Activated CD8-positive, alpha-beta memory T cell treated with anti-CD3 and anti-CD28 coated beads, Interleukin-2, amount 50 U/mL, for 48 hours (primary cell): ENCODE measurements around the gene TYSND1.
"Not testable (repeated sequence)": the region's sequence is repeated elsewhere in the genome, so short reads cannot be mapped to it uniquely, and the experiment has no call there.

Source experiments
- DNase-seq: peaks from one replicate; pipeline ENCODE4 v3.0.0-alpha.2; 2020

The TYSND1 gene, protein sequence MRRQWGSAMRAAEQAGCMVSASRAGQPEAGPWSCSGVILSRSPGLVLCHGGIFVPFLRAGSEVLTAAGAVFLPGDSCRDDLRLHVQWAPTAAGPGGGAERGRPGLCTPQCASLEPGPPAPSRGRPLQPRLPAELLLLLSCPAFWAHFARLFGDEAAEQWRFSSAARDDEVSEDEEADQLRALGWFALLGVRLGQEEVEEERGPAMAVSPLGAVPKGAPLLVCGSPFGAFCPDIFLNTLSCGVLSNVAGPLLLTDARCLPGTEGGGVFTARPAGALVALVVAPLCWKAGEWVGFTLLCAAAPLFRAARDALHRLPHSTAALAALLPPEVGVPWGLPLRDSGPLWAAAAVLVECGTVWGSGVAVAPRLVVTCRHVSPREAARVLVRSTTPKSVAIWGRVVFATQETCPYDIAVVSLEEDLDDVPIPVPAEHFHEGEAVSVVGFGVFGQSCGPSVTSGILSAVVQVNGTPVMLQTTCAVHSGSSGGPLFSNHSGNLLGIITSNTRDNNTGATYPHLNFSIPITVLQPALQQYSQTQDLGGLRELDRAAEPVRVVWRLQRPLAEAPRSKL

DNA sequence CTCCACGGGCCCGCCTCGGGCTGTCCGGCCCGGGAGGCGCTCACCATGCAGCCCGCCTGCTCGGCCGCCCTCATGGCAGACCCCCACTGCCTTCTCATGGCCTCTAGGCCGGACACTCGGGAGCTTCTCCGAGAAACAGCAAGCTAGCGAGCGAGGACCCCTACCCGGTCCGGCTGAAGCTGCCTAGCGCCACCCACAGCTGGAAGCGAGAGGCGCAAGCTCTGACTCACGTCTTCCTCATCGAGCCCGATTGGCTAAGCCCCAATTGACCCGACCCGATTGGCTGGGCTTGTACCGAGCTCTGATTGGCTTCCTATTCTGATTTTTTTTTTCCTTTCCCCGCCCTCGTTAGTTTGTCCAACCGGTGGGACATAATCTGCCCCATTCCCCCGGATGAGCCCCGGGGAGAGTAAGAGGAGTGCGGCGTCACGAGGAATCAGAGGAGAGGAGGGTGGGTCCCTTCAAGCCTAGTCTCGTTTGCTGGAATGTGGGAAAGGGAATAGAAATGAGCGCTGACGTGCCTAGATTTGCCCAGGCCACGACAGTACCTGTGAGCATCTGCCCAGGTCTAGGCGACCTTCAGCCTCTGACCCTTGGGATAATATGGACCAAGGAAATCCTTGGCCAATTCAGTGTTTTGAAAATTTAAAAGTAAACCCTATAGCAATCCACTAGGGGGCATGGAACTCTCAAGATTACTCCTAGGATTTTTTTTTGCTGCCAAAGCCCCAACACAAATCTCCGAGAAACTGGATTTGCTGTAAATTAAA, at the start of gene TYSND1:
Gene TYSND1, minus strand, starts transcription at position 212 of the 770 bp plus-strand sequence. Its CDS starts 114 bp downstream, at position 98.
- peak; percentile 93 for DNase-seq

DNA sequence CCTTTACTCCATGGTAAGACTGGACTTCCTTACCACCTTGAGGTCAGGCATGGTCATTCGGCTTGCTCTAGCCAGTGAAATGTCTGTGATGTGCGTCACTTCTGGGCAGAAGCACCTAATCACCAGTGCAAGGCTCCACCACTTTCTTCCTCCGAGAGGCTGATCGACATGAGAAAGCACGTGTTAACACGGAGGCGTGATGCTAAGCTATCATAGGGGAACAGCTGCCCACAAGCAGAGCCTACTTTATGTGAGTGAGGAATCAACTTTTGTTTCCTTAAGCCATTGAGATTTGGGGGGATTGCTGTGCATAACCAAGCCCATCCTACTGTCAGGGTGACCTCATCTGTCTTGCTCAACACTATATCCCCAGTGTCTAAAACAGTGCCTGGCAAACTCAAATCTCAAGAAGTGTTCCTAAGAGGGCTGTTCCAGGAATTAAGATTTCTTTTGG, 46.9 kb upstream of the TYSND1 start:
- no peak for DNase-seq

- no peak for DNase-seq
These were observed 45.9 kb upstream of the TYSND1 start for GRCh38 chr10:70192326-70192968.

GRCh38 chr10:70191972-70192305, 45.4 kb upstream of the TYSND1 start:
- DNase-seq: no peak

GRCh38 chr10:70191161-70191971, 44.9 kb upstream of the TYSND1 start:
- DNase-seq: no peak

DNA sequence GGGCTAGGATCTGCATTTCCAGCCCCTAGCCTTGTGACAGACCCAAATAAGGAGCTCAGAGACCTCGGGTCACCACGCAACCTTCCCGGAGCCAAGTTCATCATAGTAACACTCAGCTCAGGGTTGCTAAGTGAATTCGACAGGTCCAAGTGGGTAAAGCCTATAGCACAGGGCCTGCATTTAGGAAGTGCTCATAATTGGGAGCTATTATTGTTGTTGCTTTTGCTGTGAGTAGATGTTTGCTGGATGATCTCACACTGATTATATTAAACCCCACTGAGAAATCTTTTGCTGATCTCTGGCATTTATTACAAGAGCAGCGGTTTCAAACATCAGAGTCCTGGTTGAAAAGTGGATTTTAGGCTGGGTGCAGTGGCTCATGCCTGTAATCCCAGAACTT, 44.1 kb upstream of the TYSND1 start:
- DNase-seq: no peak

- DNase-seq: no peak
These were observed 43.6 kb upstream of the TYSND1 start for GRCh38 chr10:70190102-70190501.

- DNase-seq: no peak
These were observed 42.3 kb upstream of the TYSND1 start for GRCh38 chr10:70188768-70189167.

GRCh38 chr10:70186571-70186970, 40.1 kb upstream of the TYSND1 start:
- DNase-seq: no peak

- no peak for DNase-seq
These were observed 39.6 kb upstream of the TYSND1 start for GRCh38 chr10:70186090-70186489.

- no peak for DNase-seq
These were observed 36.8 kb upstream of the TYSND1 start for GRCh38 chr10:70183304-70183703.

DNA sequence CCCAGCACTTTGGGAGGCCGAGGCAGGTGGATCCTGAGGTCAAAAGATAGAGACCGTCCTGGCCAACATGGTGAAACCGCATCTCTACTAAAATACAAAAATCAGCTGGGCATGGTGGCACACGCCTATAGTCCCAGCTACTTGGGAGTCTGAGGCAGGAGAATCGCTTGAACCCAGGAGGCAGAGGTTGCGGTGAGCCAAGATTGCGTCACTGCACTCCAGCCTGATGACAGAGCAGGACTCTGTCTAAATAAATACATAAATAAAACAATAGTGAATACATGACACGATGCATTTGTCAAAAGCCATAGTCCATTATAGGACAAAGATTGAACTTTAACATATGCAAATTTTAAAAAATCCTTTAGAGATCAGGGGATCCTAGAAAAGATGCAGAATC, 32.7 kb upstream of the TYSND1 start:
- not testable (repeated sequence) for DNase-seq

- DNase-seq: no peak
These were observed 31.7 kb upstream of the TYSND1 start for GRCh38 chr10:70178139-70178725.

DNA sequence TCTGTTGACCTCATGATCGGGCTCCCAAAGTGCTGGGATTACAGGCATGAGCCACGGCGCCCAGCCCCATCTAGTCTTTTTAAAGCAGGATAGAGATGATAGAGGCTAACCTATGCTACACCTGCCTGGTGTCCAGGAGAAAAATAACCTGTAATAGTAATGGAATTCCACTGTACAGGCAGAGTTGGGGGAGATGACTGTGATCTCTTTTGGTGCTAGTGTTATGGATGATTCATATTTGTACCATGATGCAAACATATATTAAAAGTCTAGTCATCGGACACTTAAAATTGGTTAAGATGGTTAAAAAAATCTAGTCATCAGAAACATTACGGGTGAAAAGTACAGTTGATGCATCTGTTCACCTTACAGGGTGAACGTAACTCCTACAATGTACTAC, 29.9 kb upstream of the TYSND1 start:
- DNase-seq: no peak

DNA sequence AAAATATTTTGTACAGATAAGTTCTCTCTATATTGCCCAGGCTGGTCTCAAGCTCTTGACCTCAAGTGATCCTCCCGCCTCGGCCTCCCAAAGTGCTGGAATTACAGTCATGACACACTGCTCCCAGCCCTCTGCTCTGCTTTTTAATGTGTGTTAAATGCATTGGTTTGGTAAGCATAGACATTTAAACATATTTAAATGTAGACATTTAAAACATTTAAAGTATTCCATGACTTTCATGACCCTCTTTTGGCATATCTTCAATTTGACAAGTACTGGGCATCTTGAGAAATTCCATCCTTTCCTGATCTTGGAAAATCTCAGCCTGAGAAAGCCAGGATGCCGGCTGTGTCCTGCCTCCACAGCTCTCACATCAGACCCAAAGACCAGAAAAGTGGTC, 29.0 kb upstream of the TYSND1 start:
- no peak for DNase-seq

- no peak for DNase-seq
These were observed 27.7 kb upstream of the TYSND1 start for GRCh38 chr10:70174058-70174741.

DNA sequence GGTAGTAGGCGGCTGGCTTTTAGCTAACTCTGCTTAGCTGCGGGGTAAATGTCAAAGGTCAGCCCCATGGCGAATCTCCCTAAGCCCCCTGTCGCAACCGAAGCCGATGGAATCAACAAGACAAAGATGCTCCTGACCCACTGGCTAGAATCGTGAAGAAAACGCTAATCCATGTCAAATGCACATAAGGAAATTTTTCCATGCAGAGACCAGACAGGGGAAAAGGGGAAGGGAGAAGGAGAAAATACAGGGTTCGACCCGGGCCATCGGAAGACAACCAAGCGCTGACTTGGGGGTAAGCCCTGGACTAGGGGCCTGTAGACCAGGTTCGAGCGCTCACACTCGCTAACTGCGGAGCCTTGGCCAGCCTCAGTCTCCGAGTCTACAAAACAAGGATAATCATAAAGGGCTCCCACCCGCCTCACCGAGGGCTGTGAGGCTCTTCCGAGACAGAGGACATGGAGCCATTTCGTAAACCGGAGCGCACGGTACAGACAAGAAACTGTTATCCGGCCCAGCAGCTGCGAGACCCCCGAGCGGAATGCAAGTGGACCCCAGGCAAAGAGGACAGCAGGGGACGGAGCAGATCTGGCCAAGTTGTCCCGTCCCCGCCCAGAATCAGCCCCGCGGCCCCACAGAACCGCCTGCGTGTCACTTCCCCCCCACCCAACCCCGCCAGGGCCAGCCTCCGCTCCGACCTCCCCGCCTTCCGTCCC, 23.3 kb upstream of the TYSND1 start:
- no peak for DNase-seq

- DNase-seq: no peak
These were observed 22.5 kb upstream of the TYSND1 start for GRCh38 chr10:70169011-70169410.

DNA sequence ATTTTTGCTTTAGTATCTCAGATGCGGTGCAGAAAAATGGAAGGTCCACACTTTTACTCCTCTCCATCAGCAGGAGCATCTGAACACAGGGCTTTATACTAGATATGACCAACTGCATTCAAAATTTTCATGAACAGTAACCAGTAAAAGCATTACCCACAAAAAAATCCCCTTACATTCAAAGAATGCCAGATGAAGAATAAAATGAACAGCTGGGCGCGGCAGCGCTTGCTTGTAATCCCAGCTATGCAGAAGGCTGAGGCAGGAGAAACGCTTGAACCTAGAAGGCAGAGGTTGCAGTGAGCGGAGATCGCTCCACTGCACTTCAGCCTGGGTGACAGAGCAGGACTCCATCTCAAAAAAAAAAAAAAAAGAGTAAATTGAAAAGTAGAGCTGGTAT, 20.7 kb upstream of the TYSND1 start:
- DNase-seq: no peak

DNA sequence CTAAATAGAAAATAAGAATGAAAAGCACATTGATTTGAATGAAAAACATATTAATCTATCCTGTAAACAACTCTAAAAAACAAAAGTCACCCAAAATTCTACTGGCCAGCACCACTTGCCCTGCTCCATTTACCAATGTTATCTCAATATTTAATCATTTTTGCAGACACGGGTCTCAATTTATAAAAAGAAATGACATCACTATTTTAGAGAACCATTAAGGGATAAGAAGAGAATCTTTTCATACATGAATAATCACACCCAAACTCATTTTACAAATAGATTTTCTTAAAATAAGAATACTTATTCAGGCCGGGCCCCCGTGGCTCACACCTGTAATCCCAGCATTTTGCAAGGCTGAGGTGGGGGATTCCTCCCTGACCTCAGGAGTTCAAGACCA, 19.9 kb upstream of the TYSND1 start:
- no peak for DNase-seq

DNA sequence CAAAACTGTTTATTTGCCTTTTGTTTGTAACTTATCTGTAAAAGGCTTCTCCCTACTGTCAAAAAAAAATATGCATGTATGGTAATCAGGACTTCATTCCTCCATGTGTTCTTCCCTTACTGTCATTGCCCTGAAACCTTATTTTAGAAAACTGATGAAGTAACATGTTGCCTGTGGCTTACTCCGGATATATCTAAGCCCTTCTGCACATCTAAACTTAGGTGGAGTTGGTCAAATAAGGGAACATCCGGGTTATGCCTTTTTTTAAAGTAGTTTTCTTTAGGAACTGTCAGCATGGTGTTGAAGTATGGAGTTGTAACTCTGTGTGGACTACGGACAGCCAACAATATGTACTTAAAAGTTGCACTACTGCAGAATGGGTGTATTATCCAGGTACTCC, 17.7 kb upstream of the TYSND1 start:
- DNase-seq: no peak
